GM19240 (cell line): ENCODE results near the gene IRGC.
"Not testable (repeated sequence)": the region's sequence is repeated elsewhere in the genome, so short reads cannot be mapped to it uniquely, and the experiment has no call there.

Experiments used
- DNase-seq: peaks from one replicate; pipeline ENCODE4 v3.0.0; 2011; ENCODE audit warnings: low spot score; ENCODE audit not compliant: insufficient read length

IRGC gene

GRCh38 chr19:43715776-43716175, at the start of gene IRGC:
Gene IRGC (plus strand): TSS chr19:43716076. CDS start chr19:43718559, 2,483 bp downstream.
- DNase-seq = no peak

GRCh38 chr19:43667126-43667875, 48.6 kb upstream of the IRGC start:
- no peak for DNase-seq

GRCh38 chr19:43667876-43668405, 47.9 kb upstream of the IRGC start:
- DNase-seq = no peak

GRCh38 chr19:43668406-43669109, 47.3 kb upstream of the IRGC start:
- peak; percentile 80 for DNase-seq

- DNase-seq = no peak
These were observed 43.7 kb upstream of the IRGC start for GRCh38 chr19:43672061-43672679.

- DNase-seq = no peak
These were observed 42.2 kb upstream of the IRGC start for GRCh38 chr19:43673637-43674036.

GRCh38 chr19:43674183-43674582, 41.7 kb upstream of the IRGC start:
- DNase-seq = no peak

- DNase-seq = no peak
These were observed 41.3 kb upstream of the IRGC start for GRCh38 chr19:43674596-43674995.

GRCh38 chr19:43675269-43675879, 40.5 kb upstream of the IRGC start:
- no peak for DNase-seq

GRCh38 chr19:43675906-43676305, 40.0 kb upstream of the IRGC start:
- no peak for DNase-seq

GRCh38 chr19:43678512-43679261, 37.2 kb upstream of the IRGC start:
- no peak for DNase-seq

GRCh38 chr19:43681821-43682220, 34.1 kb upstream of the IRGC start:
- no peak for DNase-seq

- DNase-seq = not testable (repeated sequence)
These were observed 33.6 kb upstream of the IRGC start for GRCh38 chr19:43682269-43682668.

GRCh38 chr19:43682824-43683661, 32.8 kb upstream of the IRGC start:
- DNase-seq = no peak

GRCh38 chr19:43683905-43684304, 32.0 kb upstream of the IRGC start:
- DNase-seq = no peak

- DNase-seq = no peak
These were observed 31.6 kb upstream of the IRGC start for GRCh38 chr19:43684326-43684725.

GRCh38 chr19:43687660-43687997, 28.2 kb upstream of the IRGC start:
- DNase-seq = no peak

- no peak for DNase-seq
These were observed 27.7 kb upstream of the IRGC start for GRCh38 chr19:43688059-43688701.

GRCh38 chr19:43690444-43690843, 25.4 kb upstream of the IRGC start:
- no peak for DNase-seq

- no peak for DNase-seq
These were observed 25.0 kb upstream of the IRGC start for GRCh38 chr19:43690890-43691289.
